Thymus (tissue), 11 donors: ENCODE data around the gene WBP1. TPM values are rescaled to one million over a fixed set of nuclear protein-coding genes. Genes with fewer than 3 reads are reported as not detected.

ENCODE experiments used
- DNase-seq, 9 donors: peaks; one replicate each; pipeline ENCODE4 v3.0.0-alpha.2; 2013; ENCODE audit warnings: low spot score in 9 of 9, low read depth in 6 of 9, missing footprints in 1 of 9
- H3K27ac ChIP-seq, 2 donors: one replicate each; pipeline ENCODE4 v1.5.1; 2013; ENCODE audit warnings: control low read depth in 1 of 2, low read depth in 1 of 2, low read length in 1 of 2, mild to moderate bottlenecking in 1 of 2, moderate library complexity in 1 of 2
- H3K27me3 ChIP-seq, 2 donors: one replicate each; pipeline ENCODE4 v1.5.1; 2013; ENCODE audit warnings: low read length in 1 of 2; ENCODE audit not compliant: control insufficient read depth in 2 of 2, insufficient read depth in 1 of 2
- H3K36me3 ChIP-seq, 2 donors: one replicate each; pipeline ENCODE4 v1.5.1; 2013; ENCODE audit warnings: low read length in 1 of 2, mild to moderate bottlenecking in 1 of 2, moderate library complexity in 1 of 2; ENCODE audit not compliant: control insufficient read depth in 2 of 2, insufficient read depth in 2 of 2
- H3K4me1 ChIP-seq, 2 donors: one replicate each; pipeline ENCODE4 v1.5.1; 2013; ENCODE audit warnings: low read length in 2 of 2; ENCODE audit not compliant: control insufficient read depth in 2 of 2, insufficient read depth in 2 of 2
- H3K4me3 ChIP-seq, 2 donors: one replicate each; pipeline ENCODE4 v1.5.1; 2013; ENCODE audit warnings: low read length in 2 of 2, control low read depth in 1 of 2, mild to moderate bottlenecking in 1 of 2
- H3K9me3 ChIP-seq, 2 donors: one replicate each; pipeline ENCODE4 v1.5.1; 2013; ENCODE audit warnings: low read length in 1 of 2, mild to moderate bottlenecking in 1 of 2; ENCODE audit not compliant: control insufficient read depth in 2 of 2, insufficient read depth in 1 of 2
- WGBS: extraction: QIAGEN DNeasy Blood & Tissue Kit; methylation state at CpG from one replicate; pipeline ENCODE4 v1.1.7; 2013; 5-methylcytosine and 5-hydroxymethylcytosine counted together
- polyA plus RNA-seq: library from polyadenylated mRNA; stranded (reverse); fragments of 200-250 nt; gene quantifications from one replicate; pipeline ENCODE4 v1.2.3, GENCODE V29; 2013
- total RNA-seq: library from RNA; stranded (reverse); fragments of 120-200 nt; gene quantifications from one replicate; pipeline ENCODE4 v1.2.4, GENCODE V29; 2013
- donor health status: healthy.

Gene WBP1
- total and polyA plus RNA-seq, 2 donors = 56.4 to 114 TPM

DNA sequence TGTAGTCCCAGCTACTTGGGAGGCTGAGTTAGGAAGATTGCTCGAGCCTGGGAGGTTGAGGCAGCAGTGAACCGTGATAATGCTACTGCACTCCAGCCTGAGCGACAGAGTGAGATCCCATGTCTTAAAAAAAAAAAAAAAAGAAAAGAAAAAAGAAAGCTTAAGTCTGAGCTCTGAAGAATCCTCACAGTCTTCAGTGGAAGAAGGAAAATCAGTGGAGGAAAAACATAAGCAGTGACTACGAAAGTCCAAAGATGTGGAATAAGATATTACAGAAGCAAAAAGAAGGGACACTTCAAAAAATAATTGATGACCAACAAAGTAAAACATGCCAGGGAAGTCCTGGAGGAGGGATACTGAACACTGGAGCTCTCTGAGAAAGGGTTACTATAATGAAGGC is 52.0 kb downstream of the WBP1 start:
- peaks cover 8 to 10% of the 10 kb centered on the region in 2 donors for H3K36me3 ChIP-seq
- WGBS = 93% methylated on average over 4 of the region's 4 CpGs
- H3K27ac ChIP-seq = no peak overlapping the region
- peaks cover 16 to 39% of the 10 kb centered on the region in 2 donors for H3K4me1 ChIP-seq
- peaks cover 59 to 83% of the 10 kb centered on the region in 2 donors for H3K27me3 ChIP-seq
- no peak overlapping the region for H3K4me3 ChIP-seq
- no peak for DNase-seq
- peaks cover 0 to 17% of the 10 kb centered on the region in 2 donors for H3K9me3 ChIP-seq

Other genes with a start within 250 kb of the WBP1 start
- gene SLC4A5, start 115.0 kb upstream of the WBP1 start, total RNA-seq = 0.85 TPM
- gene SLC4A5, start 115.0 kb upstream of the WBP1 start, polyA plus RNA-seq = 2.5 TPM
- 54.3 TPM for gene DCTN1, start 78.1 kb upstream of the WBP1 start, total RNA-seq
- 68.2 TPM for gene DCTN1, start 78.1 kb upstream of the WBP1 start, polyA plus RNA-seq
- gene C2orf81, start 36.8 kb upstream of the WBP1 start, total RNA-seq = 0.66 TPM
- 5.3 TPM for gene C2orf81, start 36.8 kb upstream of the WBP1 start, polyA plus RNA-seq
- 35.6 TPM for gene WDR54, start 36.7 kb upstream of the WBP1 start, total RNA-seq
- gene WDR54, start 36.7 kb upstream of the WBP1 start, polyA plus RNA-seq = 32.5 TPM
- 9.5 TPM for gene RTKN, start 16.5 kb upstream of the WBP1 start, total RNA-seq
- 17.2 TPM for gene RTKN, start 16.5 kb upstream of the WBP1 start, polyA plus RNA-seq
- 27.0 TPM for gene INO80B, start 3.4 kb upstream of the WBP1 start, total RNA-seq
- 53.0 TPM for gene INO80B, start 3.4 kb upstream of the WBP1 start, polyA plus RNA-seq
- gene MOGS, start 6.9 kb downstream of the WBP1 start, total RNA-seq = 27.6 TPM
- gene MOGS, start 6.9 kb downstream of the WBP1 start, polyA plus RNA-seq = 38.5 TPM
- gene MRPL53, start 14.2 kb downstream of the WBP1 start, total RNA-seq = 101 TPM
- gene MRPL53, start 14.2 kb downstream of the WBP1 start, polyA plus RNA-seq = 67.7 TPM
- 9.1 TPM for gene CCDC142, start 24.6 kb downstream of the WBP1 start, total RNA-seq
- gene CCDC142, start 24.6 kb downstream of the WBP1 start, polyA plus RNA-seq = 6.7 TPM
- gene TTC31, start 24.6 kb downstream of the WBP1 start, total RNA-seq = 10.3 TPM
- gene TTC31, start 24.6 kb downstream of the WBP1 start, polyA plus RNA-seq = 23.5 TPM
- 0.09 TPM for gene LBX2, start 41.2 kb downstream of the WBP1 start, total RNA-seq
- 0.89 TPM for gene LBX2, start 41.2 kb downstream of the WBP1 start, polyA plus RNA-seq
- 14.1 TPM for gene PCGF1, start 49.3 kb downstream of the WBP1 start, total RNA-seq
- gene PCGF1, start 49.3 kb downstream of the WBP1 start, polyA plus RNA-seq = 29.0 TPM
- gene TLX2, start 56.0 kb downstream of the WBP1 start, total RNA-seq = 0.19 TPM
- 0.11 TPM for gene TLX2, start 56.0 kb downstream of the WBP1 start, polyA plus RNA-seq
- gene DQX1, start 67.8 kb downstream of the WBP1 start, total RNA-seq = 0.14 TPM
- gene DQX1, start 67.8 kb downstream of the WBP1 start, polyA plus RNA-seq = 0.78 TPM
- gene AUP1, start 71.3 kb downstream of the WBP1 start, total RNA-seq = 59.5 TPM
- gene AUP1, start 71.3 kb downstream of the WBP1 start, polyA plus RNA-seq = 208 TPM
- 42.9 TPM for gene HTRA2, start 71.5 kb downstream of the WBP1 start, total RNA-seq
- 70.6 TPM for gene HTRA2, start 71.5 kb downstream of the WBP1 start, polyA plus RNA-seq
- 1.4 TPM for gene LOXL3, start 95.5 kb downstream of the WBP1 start, total RNA-seq
- gene LOXL3, start 95.5 kb downstream of the WBP1 start, polyA plus RNA-seq = 1.6 TPM
- gene DOK1, start 96.3 kb downstream of the WBP1 start, total RNA-seq = 14.3 TPM
- gene DOK1, start 96.3 kb downstream of the WBP1 start, polyA plus RNA-seq = 17.2 TPM
- gene M1AP, start 189.9 kb downstream of the WBP1 start, total RNA-seq = 0.94 TPM
- 0.55 TPM for gene M1AP, start 189.9 kb downstream of the WBP1 start, polyA plus RNA-seq
- gene SEMA4F, start 195.8 kb downstream of the WBP1 start, total RNA-seq = 2.5 TPM
- gene SEMA4F, start 195.8 kb downstream of the WBP1 start, polyA plus RNA-seq = 3.5 TPM